Mesendoderm (in vitro differentiated cells): ENCODE results near the gene JARID2.

Source experiments
- DNase-seq: peaks from one replicate; pipeline ENCODE4 v3.0.0; 2013
- H2AK5ac ChIP-seq: 2 replicates; pipeline ENCODE4 v1.6.1; 2013; ENCODE audit warnings: low read length, inconsistent platforms
- H2BK120ac ChIP-seq: 2 replicates; pipeline ENCODE4 v1.6.1; 2013; ENCODE audit warnings: low read depth, mild to moderate bottlenecking, low read length, moderate library complexity, mixed read lengths
- H2BK15ac ChIP-seq: replicated peaks from 2 replicates; pipeline ENCODE4 v1.6.1; 2013; ENCODE audit warnings: low read depth, mild to moderate bottlenecking, moderate library complexity
- H2BK5ac ChIP-seq: 2 replicates; pipeline ENCODE4 v1.6.1; 2013; ENCODE audit warnings: low read length, inconsistent platforms
- H3K18ac ChIP-seq: 2 replicates; pipeline ENCODE4 v1.6.1; 2013; ENCODE audit warnings: mild to moderate bottlenecking, low read length, mixed read lengths
- H3K23ac ChIP-seq: one replicate; pipeline ENCODE4 v1.6.1; 2013; ENCODE audit warnings: low read length
- H3K27ac ChIP-seq: 2 replicates; pipeline ENCODE4 v1.5.1; 2013; ENCODE audit warnings: low read depth, mild to moderate bottlenecking, inconsistent platforms, low read length, moderate library complexity
- H3K27me3 ChIP-seq: 2 replicates; pipeline ENCODE4 v1.6.1; 2013; ENCODE audit warnings: low read length, control low read depth, mild to moderate bottlenecking, inconsistent platforms; ENCODE audit not compliant: insufficient read depth, poor library complexity
- H3K36me3 ChIP-seq: 2 replicates; pipeline ENCODE4 v1.6.1; 2013; ENCODE audit warnings: low read length, inconsistent platforms; ENCODE audit not compliant: control insufficient read depth, insufficient read depth
- H3K4ac ChIP-seq: one replicate; pipeline ENCODE4 v1.6.1; 2013; ENCODE audit warnings: low read depth, mild to moderate bottlenecking, low read length, moderate library complexity
- H3K4me1 ChIP-seq: 2 replicates; pipeline ENCODE4 v1.6.1; 2013; ENCODE audit warnings: low read depth, low read length, inconsistent platforms; ENCODE audit not compliant: control insufficient read depth
- H3K4me2 ChIP-seq: 2 replicates; pipeline ENCODE4 v1.6.1; 2013; ENCODE audit warnings: low read length
- H3K4me3 ChIP-seq: 2 replicates; pipeline ENCODE4 v1.5.1; 2013; ENCODE audit warnings: mild to moderate bottlenecking, low read length
- H3K56ac ChIP-seq: one replicate; pipeline ENCODE4 v1.6.1; 2013; ENCODE audit warnings: low read length
- H3K79me1 ChIP-seq: 2 replicates; pipeline ENCODE4 v1.6.1; 2013; ENCODE audit warnings: low read length, inconsistent platforms
- H3K79me2 ChIP-seq: 2 replicates; pipeline ENCODE4 v1.6.1; 2013; ENCODE audit warnings: mild to moderate bottlenecking, low read length; ENCODE audit not compliant: control insufficient read depth, insufficient read depth
- H3K9ac ChIP-seq: 2 replicates; pipeline ENCODE4 v1.6.1; 2013; ENCODE audit warnings: low read length, inconsistent platforms
- H4K5ac ChIP-seq: one replicate; pipeline ENCODE4 v1.6.1; 2013; ENCODE audit warnings: low read length
- H4K8ac ChIP-seq: one replicate; pipeline ENCODE4 v1.6.1; 2013; ENCODE audit warnings: low read depth, mild to moderate bottlenecking, control low read depth, low read length, moderate library complexity
- WGBS: extraction: QIAGEN DNeasy Blood & Tissue Kit; methylation state at CpG from one replicate; pipeline ENCODE4 v1.1.7; 2013; ENCODE audit warnings: low lambda C conversion rate, missing lambda C conversion rate; ENCODE audit not compliant: insufficient coverage; ENCODE audit errors: extremely low coverage; 5-methylcytosine and 5-hydroxymethylcytosine counted together

The JARID2 gene

DNA sequence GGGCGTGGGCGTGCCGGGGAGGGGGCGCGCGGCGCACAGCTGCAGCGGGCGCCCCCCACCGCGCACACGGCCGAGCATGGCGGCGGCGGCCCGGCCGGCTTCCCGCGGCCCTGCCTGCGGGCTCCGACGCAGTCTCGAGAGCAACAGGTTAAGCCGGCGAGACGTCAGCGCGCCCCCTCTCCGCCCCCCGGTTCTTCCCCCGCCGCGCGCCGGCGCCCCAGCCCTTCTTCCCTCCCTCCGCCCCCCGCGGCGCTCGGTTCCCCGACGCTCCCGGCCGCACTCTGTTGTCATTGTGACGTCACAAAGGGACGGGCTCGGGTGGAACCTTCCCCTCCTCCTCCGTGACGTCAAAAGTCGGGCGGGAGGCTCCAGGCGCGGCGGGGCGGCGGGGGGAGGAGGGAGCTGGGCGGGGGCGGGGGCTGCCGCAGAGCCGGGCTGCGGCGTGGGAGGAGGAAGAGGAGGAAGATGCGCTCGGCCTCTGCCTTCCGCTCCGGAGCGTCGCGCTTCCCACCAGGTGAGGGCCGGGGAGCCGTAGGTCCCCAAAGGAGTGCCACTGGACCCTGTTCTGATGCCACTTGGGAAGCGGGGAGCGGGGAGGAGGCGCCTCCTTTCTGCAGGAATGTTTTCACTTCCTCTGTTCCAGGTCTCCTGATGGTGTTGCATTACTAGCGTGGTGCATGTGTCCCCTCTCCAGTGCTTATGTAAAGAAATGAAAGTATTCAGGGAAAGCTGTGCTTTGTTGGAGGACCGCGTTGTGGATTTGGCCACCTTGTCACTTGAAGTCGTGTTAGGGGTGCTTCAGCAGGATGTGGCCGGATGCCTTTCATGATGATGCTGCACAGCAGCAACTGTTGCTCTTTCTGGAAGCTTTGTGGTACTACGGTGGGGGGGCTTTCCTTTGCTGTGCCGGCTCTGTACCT, 2.8 kb downstream of the JARID2 start:
- H3K4me2 ChIP-seq = peak overlapping the region; percentile 97
- no CpG with 5 or more reads among the region's 83 CpGs for WGBS
- peak overlapping the region; percentile 73 for H3K27ac ChIP-seq
- peak overlapping the region; percentile 75 for H3K9ac ChIP-seq
- peak overlapping the region; percentile 90 for H3K56ac ChIP-seq
- no peak overlapping the region for H4K5ac ChIP-seq
- peaks cover 2% of the 10 kb centered on the region for H3K79me1 ChIP-seq
- H3K23ac ChIP-seq = no peak overlapping the region
- peak; percentile 98 for DNase-seq
- H3K18ac ChIP-seq = peak overlapping the region; percentile 96
- H2BK15ac ChIP-seq = no peak overlapping the region
- H2BK5ac ChIP-seq = no peak overlapping the region
- no peak overlapping the region for H3K4ac ChIP-seq
- H2BK120ac ChIP-seq = no peak overlapping the region
- H2AK5ac ChIP-seq = no peak overlapping the region
- no peaks in the 10 kb centered on the region for H3K36me3 ChIP-seq
- H3K27me3 ChIP-seq = no peaks in the 10 kb centered on the region
- H4K8ac ChIP-seq = no peak overlapping the region
- peaks cover 11% of the 10 kb centered on the region for H3K4me1 ChIP-seq
- H3K79me2 ChIP-seq = peaks cover 67% of the 10 kb centered on the region
- H3K4me3 ChIP-seq = peak overlapping the region; percentile 59

DNA sequence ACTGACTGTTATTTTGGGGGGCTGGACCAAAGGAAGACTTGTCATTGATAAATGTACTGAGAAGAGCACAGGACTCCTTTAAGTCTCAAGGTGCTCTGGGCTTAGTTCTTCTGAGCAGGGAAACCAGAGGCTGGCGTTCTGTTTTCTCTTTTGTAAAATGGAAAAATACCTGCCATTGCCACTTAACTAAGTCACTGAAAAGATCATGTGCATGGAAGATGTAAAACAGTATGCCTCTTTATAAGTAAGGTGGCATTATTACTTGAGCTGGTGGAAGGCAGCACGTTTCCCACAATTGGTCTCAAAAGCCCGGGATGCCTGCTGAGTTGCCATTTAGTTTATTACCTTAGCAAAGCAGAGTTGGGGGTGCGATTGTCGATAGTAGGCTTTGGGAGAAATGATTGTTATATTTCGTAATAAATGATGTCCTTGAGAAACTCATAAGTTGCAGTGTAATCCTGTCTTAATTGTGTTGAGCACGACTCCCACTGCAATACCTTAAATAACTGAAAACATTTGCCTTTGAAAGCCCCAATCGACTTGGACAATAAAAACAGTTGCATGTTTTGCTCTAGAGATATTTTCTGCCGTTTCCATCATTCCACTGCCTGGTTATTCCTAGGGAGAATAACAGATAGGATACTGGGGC, 3.6 kb downstream of the JARID2 start:
- Histone ChIP-seq H3K79me1 (peaks cover 2% of the 10 kb centered on the region), H3K4me2 (peak overlapping the region; percentile 97), H2BK5ac (no peak overlapping the region), H3K79me2 (peaks cover 75% of the 10 kb centered on the region), H3K23ac (no peak overlapping the region), H3K27ac (peak overlapping the region; percentile 73), H3K4me1 (peaks cover 12% of the 10 kb centered on the region), H3K56ac (peak overlapping the region; percentile 90), H2AK5ac (no peak overlapping the region), H3K36me3 (no peaks in the 10 kb centered on the region), H4K8ac (no peak overlapping the region), H4K5ac (no peak overlapping the region), H3K9ac (peak overlapping the region; percentile 75), H2BK120ac (no peak overlapping the region), H3K27me3 (no peaks in the 10 kb centered on the region), H3K18ac (peak overlapping the region; percentile 25), H2BK15ac (no peak overlapping the region), H3K4ac (no peak overlapping the region), H3K4me3 (peak overlapping the region; percentile 59)
- DNase-seq = no peak
- WGBS = no CpG with 5 or more reads among the region's 9 CpGs

GRCh38 chr6:15250187-15251168, 4.6 kb downstream of the JARID2 start:
- no peak overlapping the region for H2BK5ac ChIP-seq
- no peak for DNase-seq
- H3K79me2 ChIP-seq = peaks cover 85% of the 10 kb centered on the region
- H4K8ac ChIP-seq = no peak overlapping the region
- peaks cover 2% of the 10 kb centered on the region for H3K79me1 ChIP-seq
- no peak overlapping the region for H2BK15ac ChIP-seq
- H3K4ac ChIP-seq = no peak overlapping the region
- H3K23ac ChIP-seq = no peak overlapping the region
- WGBS = no CpG with 5 or more reads among the region's 15 CpGs
- no peaks in the 10 kb centered on the region for H3K36me3 ChIP-seq
- H3K18ac ChIP-seq = no peak overlapping the region
- no peak overlapping the region for H3K27ac ChIP-seq
- no peak overlapping the region for H2AK5ac ChIP-seq
- no peaks in the 10 kb centered on the region for H3K27me3 ChIP-seq
- peaks cover 13% of the 10 kb centered on the region for H3K4me1 ChIP-seq
- H2BK120ac ChIP-seq = no peak overlapping the region
- H3K4me2 ChIP-seq = no peak overlapping the region
- H3K9ac ChIP-seq = no peak overlapping the region
- no peak overlapping the region for H3K56ac ChIP-seq
- no peak overlapping the region for H3K4me3 ChIP-seq
- H4K5ac ChIP-seq = no peak overlapping the region

DNA sequence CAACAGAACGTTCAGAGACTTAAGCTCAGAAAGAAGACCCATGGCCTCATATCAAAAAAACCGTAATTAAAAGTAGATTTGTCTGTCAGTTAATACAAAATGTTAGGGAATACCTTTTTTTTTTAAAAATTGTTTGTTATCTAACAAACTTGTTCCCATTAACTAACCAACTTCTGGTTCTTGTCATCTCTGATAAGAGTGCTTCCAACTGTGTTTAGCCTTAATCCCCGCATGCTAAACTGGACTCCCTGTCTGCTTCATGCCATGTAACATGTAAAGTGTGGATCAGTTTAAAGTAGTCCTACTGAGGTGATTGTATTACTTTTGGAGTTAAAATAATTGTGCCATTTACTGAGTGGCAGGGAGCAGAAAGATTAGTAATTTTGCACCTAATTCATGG, 6.3 kb downstream of the JARID2 start:
- Histone ChIP-seq H3K4me3 (no peak overlapping the region), H3K23ac (no peak overlapping the region), H3K79me1 (peaks cover 3% of the 10 kb centered on the region), H3K4me2 (no peak overlapping the region), H3K18ac (no peak overlapping the region), H4K5ac (no peak overlapping the region), H3K9ac (no peak overlapping the region), H2BK5ac (no peak overlapping the region), H2AK5ac (no peak overlapping the region), H3K79me2 (peaks cover 89% of the 10 kb centered on the region), H2BK120ac (no peak overlapping the region), H3K4me1 (peaks cover 23% of the 10 kb centered on the region), H3K4ac (no peak overlapping the region), H3K56ac (no peak overlapping the region), H2BK15ac (no peak overlapping the region), H3K36me3 (no peaks in the 10 kb centered on the region), H3K27ac (no peak overlapping the region), H3K27me3 (no peaks in the 10 kb centered on the region), H4K8ac (no peak overlapping the region)
- peak; percentile 66 for DNase-seq
- no CpG with 5 or more reads among the region's 3 CpGs for WGBS

GRCh38 chr6:15253203-15254022, 7.5 kb downstream of the JARID2 start:
- no CpG with 5 or more reads among the region's 14 CpGs for WGBS

More at GRCh38 chr6:15253203-15254022, 7.5 kb downstream of the JARID2 start:
- H4K8ac ChIP-seq = no peak overlapping the region
- no peak overlapping the region for H2BK15ac ChIP-seq
- no peak overlapping the region for H3K56ac ChIP-seq
- H3K9ac ChIP-seq = no peak overlapping the region
- no peaks in the 10 kb centered on the region for H3K36me3 ChIP-seq
- H3K27me3 ChIP-seq = no peaks in the 10 kb centered on the region
- H3K4ac ChIP-seq = no peak overlapping the region
- peaks cover 26% of the 10 kb centered on the region for H3K4me1 ChIP-seq
- no peak overlapping the region for H3K4me3 ChIP-seq
- H2BK120ac ChIP-seq = no peak overlapping the region
- H4K5ac ChIP-seq = no peak overlapping the region
- H3K79me1 ChIP-seq = peaks cover 3% of the 10 kb centered on the region
- H2AK5ac ChIP-seq = no peak overlapping the region
- H3K27ac ChIP-seq = no peak overlapping the region
- no peak for DNase-seq
- H3K18ac ChIP-seq = peak overlapping the region; percentile 71
- H2BK5ac ChIP-seq = no peak overlapping the region
- no peak overlapping the region for H3K4me2 ChIP-seq
- H3K79me2 ChIP-seq = peaks cover 93% of the 10 kb centered on the region
- H3K23ac ChIP-seq = no peak overlapping the region
